A549 (cell line): ENCODE measurements around the gene CNTNAP2. TPM values are rescaled to one million over a fixed set of nuclear protein-coding genes. Genes with fewer than 3 reads are reported as not detected.

Experiments used
- ATAC-seq, 2 experiments: fragments of 200-7000 bp in 1 of 2; fragments of >200 bp in 1 of 2; cut with Nextera tagmentation in 1 of 2; cut with Tn5 transposase in 1 of 2; 3 replicates each; pipeline versions ENCODE4 v1.8.0 to v1.9.1; 2018 to 2020; ENCODE audit warnings: mild to moderate bottlenecking in 1 of 2, moderate library complexity in 1 of 2
- CTCF ChIA-PET: fragments of 300-600 bp; sonication (Branson Sonifier 250); formaldehyde crosslinking; extraction: SDS; loops from one replicate; lab custom pipeline; 2021; ENCODE audit warnings: antibody characterized with exemption, inconsistent platforms; lab: Yijun Ruan, JAX
- POLR2A ChIA-PET: fragments of 350-600 bp; formaldehyde crosslinking; extraction: SDS; loops from one replicate; lab custom pipeline; 2021; ENCODE audit warnings: antibody characterized with exemption, inconsistent platforms; lab: Yijun Ruan, JAX
- DNase-seq, 2 experiments: peaks; one replicate each; pipeline versions ENCODE4 v3.0.0 to v3.0.0-alpha.2; 2011 to 2016; ENCODE audit warnings: low read depth in 1 of 2, low spot score in 1 of 2
- FAIRE-seq: peaks from 2 replicates; lab custom pipeline; 2011; peaks lifted over from hg19 to GRCh38; lab: Jason Lieb, UNC
- H3K27ac ChIP-seq, 2 experiments: fragments of >200 bp; sonication (Bioruptor Twin); formaldehyde crosslinking; 3 replicates each; pipeline ENCODE4 v1.5.1; 2016 to 2017
- H3K4me1 ChIP-seq: fragments of >200 bp; sonication (Bioruptor Twin); formaldehyde crosslinking; 3 replicates; pipeline ENCODE4 v1.6.1; 2016
- H3K4me2 ChIP-seq: fragments of >200 bp; sonication (Bioruptor Twin); formaldehyde crosslinking; 3 replicates; pipeline ENCODE4 v1.6.1; 2016
- H3K4me3 ChIP-seq: fragments of >200 bp; sonication (Bioruptor Twin); formaldehyde crosslinking; 3 replicates; pipeline ENCODE4 v1.5.1; 2016
- H3K9me3 ChIP-seq: fragments of >200 bp; sonication (Bioruptor Twin); formaldehyde crosslinking; 3 replicates; pipeline ENCODE4 v1.6.1; 2016
- ATOH8 ChIP-seq: fragments of 250-450 bp; sonication (Bioruptor Pico); IDR thresholded peaks from 2 replicates; pipeline ENCODE4 v1.5.0; 2020; ENCODE audit warnings: low read depth, mild to moderate bottlenecking, moderate library complexity
- BHLHE40 ChIP-seq: IDR thresholded peaks from 2 replicates; pipeline ENCODE4 v1.6.1; 2012; ENCODE audit warnings: low read depth, low read length, inconsistent platforms
- CBX2 ChIP-seq: fragments of 200-600 bp; sonication (generic); IDR thresholded peaks from 2 replicates; pipeline ENCODE4 v1.6.1; 2016; ENCODE audit warnings: low read depth, mild to moderate bottlenecking, borderline replicate concordance
- CBX8 ChIP-seq: fragments of 200-600 bp; sonication (generic); IDR thresholded peaks from 2 replicates; pipeline ENCODE4 v1.6.1; 2016
- CEBPB ChIP-seq, 2 experiments: fragments of >200 bp in 1 of 2; sonication (Bioruptor Twin) in 1 of 2; formaldehyde crosslinking in 1 of 2; IDR thresholded peaks; 2 replicates each; pipeline ENCODE4 v1.6.1; 2012 to 2016
- CHD2 ChIP-seq: fragments of 150-350 bp; IDR thresholded peaks from 2 replicates; pipeline ENCODE4 v1.6.1; 2014; ENCODE audit warnings: low read length; ENCODE audit not compliant: partially characterized antibody
- CTCF ChIP-seq: fragments of >200 bp; sonication (Bioruptor Twin); formaldehyde crosslinking; IDR thresholded peaks from 3 replicates; pipeline ENCODE4 v1.5.1; 2016
- EHMT2 ChIP-seq: fragments of 200-600 bp; sonication (generic); IDR thresholded peaks from 2 replicates; pipeline ENCODE4 v1.6.1; 2016; ENCODE audit warnings: antibody characterized with exemption, low read depth, mild to moderate bottlenecking, moderate library complexity
- EP300 ChIP-seq, 2 experiments: fragments of >200 bp; sonication (Bioruptor Twin); formaldehyde crosslinking; IDR thresholded peaks; 2 replicates in 1 of 2; 3 replicates in 1 of 2; pipeline ENCODE4 v1.6.1; 2016 to 2017
- ESRRA ChIP-seq: fragments of 150-350 bp; IDR thresholded peaks from 2 replicates; pipeline ENCODE4 v1.6.1; 2014; ENCODE audit warnings: mild to moderate bottlenecking, low read length, borderline replicate concordance
- FOSL2 ChIP-seq, 2 experiments: fragments of 450-650 bp in 1 of 2; fragments of >200 bp in 1 of 2; sonication (Bioruptor Twin) in 1 of 2; formaldehyde crosslinking; IDR thresholded peaks; 2 replicates each; pipeline versions ENCODE4 v1.5.0 to v1.6.1; 2016 to 2020; ENCODE audit warnings: mild to moderate bottlenecking in 1 of 2, moderate library complexity in 1 of 2
- FOXS1 ChIP-seq: fragments of 250-450 bp; sonication (Bioruptor Pico); IDR thresholded peaks from 2 replicates; pipeline ENCODE4 v1.5.0; 2020; ENCODE audit warnings: mild to moderate bottlenecking, moderate library complexity
- GATA3 ChIP-seq: IDR thresholded peaks from 2 replicates; pipeline ENCODE4 v1.6.1; 2012; ENCODE audit warnings: borderline replicate concordance
- HDAC2 ChIP-seq: fragments of 200-600 bp; sonication (generic); IDR thresholded peaks from 2 replicates; pipeline ENCODE4 v1.6.1; 2016
- MYC ChIP-seq: IDR thresholded peaks from 2 replicates; pipeline ENCODE4 v1.6.1; 2012; ENCODE audit warnings: mild to moderate bottlenecking, inconsistent platforms, low read length, improper control_type of control experiment, borderline replicate concordance
- RAD21 ChIP-seq, 2 experiments: fragments of >200 bp in 1 of 2; sonication (Bioruptor Twin) in 1 of 2; formaldehyde crosslinking in 1 of 2; IDR thresholded peaks in 1 of 2; conservative IDR thresholded peaks in 1 of 2; 2 replicates in 1 of 2; 3 replicates in 1 of 2; pipeline ENCODE4 v1.6.1; 2012 to 2018; ENCODE audit warnings: inconsistent platforms in 1 of 2
- RARB ChIP-seq: fragments of 250-450 bp; sonication (Bioruptor Pico); IDR thresholded peaks from 2 replicates; pipeline ENCODE4 v1.8.0; 2021; ENCODE audit warnings: mild to moderate bottlenecking, moderate library complexity
- RCOR1 ChIP-seq: fragments of 150-350 bp; IDR thresholded peaks from 2 replicates; pipeline ENCODE4 v1.6.1; 2014; ENCODE audit warnings: antibody characterized with exemption, low read length, low read depth
- SMC3 ChIP-seq: fragments of >200 bp; sonication (Bioruptor Twin); formaldehyde crosslinking; IDR thresholded peaks from 3 replicates; pipeline ENCODE4 v1.6.1; 2018; ENCODE audit warnings: inconsistent platforms
- ZC3H11A ChIP-seq: fragments of 450-650 bp; IDR thresholded peaks from 2 replicates; pipeline ENCODE4 v1.6.1; 2014; ENCODE audit warnings: antibody characterized with exemption, mild to moderate bottlenecking
- ZFP36 ChIP-seq: fragments of 450-650 bp; IDR thresholded peaks from 2 replicates; pipeline ENCODE4 v1.6.1; 2014; ENCODE audit warnings: borderline replicate concordance; ENCODE audit not compliant: partially characterized antibody
- WGBS: methylation state at CpG from one replicate; pipeline ENCODE4 v1.1.6; 2017; ENCODE audit errors: missing lambda C conversion rate; 5-methylcytosine and 5-hydroxymethylcytosine counted together
- polyA plus RNA-seq, 4 experiments: library from polyadenylated mRNA; depleted of rRNA in 3 of 4; stranded (reverse); fragments of >200 nt; fragmentation: RNase III in 1 of 4; extraction: RNeasy Plus Mini Kit Qiagen cat#74134 plus additional on column Dnase treatment in 1 of 4; gene quantifications; 2 replicates in 3 of 4; 3 replicates in 1 of 4; pipeline ENCODE4 v1.2.3, GENCODE V29; 2011 to 2017
- TF ChIP-seq, protein P1 (sequence below): IDR thresholded peaks from 2 replicates; pipeline ENCODE4 v1.6.1; 2012; ENCODE audit warnings: low read depth, borderline replicate concordance
- TF ChIP-seq, protein P2 (sequence below): fragments of >200 bp; sonication (Bioruptor Twin); formaldehyde crosslinking; IDR thresholded peaks from 2 replicates; pipeline ENCODE4 v1.6.1; 2016
- TF ChIP-seq, protein P3 (sequence below): fragments of 150-350 bp; IDR thresholded peaks from 2 replicates; pipeline ENCODE4 v1.6.1; 2014; ENCODE audit warnings: low read depth, mild to moderate bottlenecking, low read length

CNTNAP2 gene
- polyA plus RNA-seq, 2 of the 4 experiments (the other 2 are of a cell fraction): 0.05 to 0.13 TPM

DNA sequence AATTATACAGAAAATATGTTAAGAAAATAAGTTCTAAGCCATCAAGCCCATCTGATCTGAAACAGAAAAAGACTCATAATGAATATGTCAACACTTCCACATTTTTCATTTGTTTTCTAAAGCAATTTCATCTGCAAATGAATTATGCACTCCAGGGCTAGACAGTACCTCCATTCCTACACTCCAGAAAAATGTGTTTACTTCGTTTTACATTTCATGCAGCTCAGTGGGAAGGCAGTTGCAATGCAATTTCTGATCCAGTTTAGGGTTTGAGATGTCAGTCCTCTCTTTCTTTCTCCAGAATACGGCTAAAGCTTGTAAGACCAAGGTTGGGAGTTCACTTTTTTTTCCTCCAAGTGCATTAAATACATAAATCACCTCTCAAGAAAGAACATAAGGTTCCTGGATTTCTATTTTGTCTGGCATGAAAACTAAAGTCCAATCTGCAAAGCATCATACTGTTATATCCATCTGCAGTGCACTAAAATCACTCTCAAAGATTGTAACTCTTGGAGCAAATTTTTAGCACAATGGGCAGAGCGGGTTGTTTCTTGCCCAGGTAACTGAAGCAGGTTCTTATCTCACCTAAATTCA lies 2125.2 kb downstream of the CNTNAP2 start:
- POLR2A ChIA-PET: no interaction called here
- Histone ChIP-seq H3K9me3 (no peaks in the 10 kb centered on the region), H3K27ac (no peak overlapping the region), H3K4me2 (no peak overlapping the region), H3K4me3 (no peak overlapping the region), H3K4me1 (no peaks in the 10 kb centered on the region)
- no peak; a peak in 1 of 6 replicates for ATAC-seq
- TF ChIP-seq ESRRA (no peak), HDAC2 (no peak), CTCF (no peak), ZC3H11A (no peak), RARB (no peak), CHD2 (no peak), EHMT2 (no peak), RCOR1 (no peak), CEBPB (IDR thresholded peaks at IDR 0.05) (no peak), MYC (no peak), EP300 (IDR thresholded peaks at IDR 0.05) (no peak), GATA3 (no peak), BHLHE40 (no peak)
- TF ChIP-seq, protein P1, sequence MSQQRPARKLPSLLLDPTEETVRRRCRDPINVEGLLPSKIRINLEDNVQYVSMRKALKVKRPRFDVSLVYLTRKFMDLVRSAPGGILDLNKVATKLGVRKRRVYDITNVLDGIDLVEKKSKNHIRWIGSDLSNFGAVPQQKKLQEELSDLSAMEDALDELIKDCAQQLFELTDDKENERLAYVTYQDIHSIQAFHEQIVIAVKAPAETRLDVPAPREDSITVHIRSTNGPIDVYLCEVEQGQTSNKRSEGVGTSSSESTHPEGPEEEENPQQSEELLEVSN: no peak
- TF ChIP-seq, protein P2, sequence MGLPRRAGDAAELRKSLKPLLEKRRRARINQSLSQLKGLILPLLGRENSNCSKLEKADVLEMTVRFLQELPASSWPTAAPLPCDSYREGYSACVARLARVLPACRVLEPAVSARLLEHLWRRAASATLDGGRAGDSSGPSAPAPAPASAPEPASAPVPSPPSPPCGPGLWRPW: no peak
- TF ChIP-seq, protein P3, sequence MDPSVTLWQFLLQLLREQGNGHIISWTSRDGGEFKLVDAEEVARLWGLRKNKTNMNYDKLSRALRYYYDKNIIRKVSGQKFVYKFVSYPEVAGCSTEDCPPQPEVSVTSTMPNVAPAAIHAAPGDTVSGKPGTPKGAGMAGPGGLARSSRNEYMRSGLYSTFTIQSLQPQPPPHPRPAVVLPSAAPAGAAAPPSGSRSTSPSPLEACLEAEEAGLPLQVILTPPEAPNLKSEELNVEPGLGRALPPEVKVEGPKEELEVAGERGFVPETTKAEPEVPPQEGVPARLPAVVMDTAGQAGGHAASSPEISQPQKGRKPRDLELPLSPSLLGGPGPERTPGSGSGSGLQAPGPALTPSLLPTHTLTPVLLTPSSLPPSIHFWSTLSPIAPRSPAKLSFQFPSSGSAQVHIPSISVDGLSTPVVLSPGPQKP: no peak
- CTCF ChIA-PET: interaction anchor here (0.8 to 2.8 kb wide), 17 partner anchors 8 to 215 kb away, joined by 3 to 20 read pairs (median 4); no protein-coding TSS in a partner anchor
- FAIRE-seq: no peak
- WGBS: 18% methylated on average over 3 of the region's 3 CpGs
- no peak for DNase-seq

GRCh38 chr7:148242294-148242821 lies 2125.8 kb downstream of the CNTNAP2 start:
- FAIRE-seq: peak; percentile 51
- H3K9me3 ChIP-seq: no peaks in the 10 kb centered on the region

More at GRCh38 chr7:148242294-148242821, 2125.8 kb downstream of the CNTNAP2 start:
- TF ChIP-seq RARB (no peak), ATOH8 (no peak), RAD21 (conservative IDR thresholded peaks at IDR 0.05 in 1 of 2, IDR thresholded peaks at IDR 0.05 in 1 of 2) (peak; percentile 69 to 74), MYC (no peak), ZFP36 (no peak), FOSL2 (IDR thresholded peaks at IDR 0.05) (no peak), FOSL2 (CRISPR knock-in tag; IDR thresholded peaks at IDR 0.05) (no peak), CTCF (peak; percentile 76), FOXS1 (CRISPR knock-in tag) (no peak), ESRRA (no peak), CBX8 (no peak), CBX2 (no peak), SMC3 (peak; percentile 52; the same call in 2 of the 3 replicates)
- DNase-seq: peak; percentile 62
- Histone ChIP-seq H3K4me3 (no peak overlapping the region), H3K27ac (no peak overlapping the region), H3K4me1 (no peaks in the 10 kb centered on the region), H3K4me2 (peak overlapping the region; percentile 64)
- under 1% methylated on average over 17 of the region's 17 CpGs for WGBS
- peak; percentile 92 to 98 for ATAC-seq
- POLR2A ChIA-PET: no interaction called here
- CTCF ChIA-PET: interaction anchor here (0.8 to 2.8 kb wide), 19 partner anchors 9 to 724 kb away, joined by 3 to 20 read pairs (median 4); no protein-coding TSS in a partner anchor
